IPS DF 6.9 (cell line): Measurements from ENCODE around the gene SPRED1.
A peak's percentile ranks its signal among the peaks of the same experiment; 100 is the strongest.

Experiments
- DNase-seq: peaks from one replicate; pipeline ENCODE4 v3.0.0-alpha.2; 2013; ENCODE audit warnings: low read depth, low spot score
- H3K27ac ChIP-seq: one replicate; pipeline ENCODE4 v1.5.1; 2013; ENCODE audit warnings: low read length, control low read depth
- H3K27me3 ChIP-seq: 2 replicates; pipeline ENCODE4 v1.6.1; 2013; ENCODE audit warnings: mild to moderate bottlenecking, low read length; ENCODE audit not compliant: control insufficient read depth, insufficient read depth
- H3K36me3 ChIP-seq: 2 replicates; pipeline ENCODE4 v1.6.1; 2013; ENCODE audit warnings: low read length; ENCODE audit not compliant: control insufficient read depth, insufficient read depth
- H3K4me1 ChIP-seq: 2 replicates; pipeline ENCODE4 v1.6.1; 2013; ENCODE audit warnings: low read length; ENCODE audit not compliant: control insufficient read depth, insufficient read depth
- H3K4me3 ChIP-seq: 2 replicates; pipeline ENCODE4 v1.5.1; 2013; ENCODE audit warnings: mild to moderate bottlenecking, low read length
- H3K9me3 ChIP-seq: 2 replicates; pipeline ENCODE4 v1.6.1; 2013; ENCODE audit warnings: low read length, inconsistent platforms; ENCODE audit not compliant: control insufficient read depth, insufficient read depth
- whole genome bisulfite sequencing: extraction: QIAGEN DNeasy Blood & Tissue Kit; methylation state at CpG from one replicate; pipeline ENCODE4 v1.1.7; 2013; ENCODE audit warnings: mixed read lengths, missing lambda C conversion rate; ENCODE audit not compliant: insufficient read length, insufficient coverage; 5-methylcytosine and 5-hydroxymethylcytosine counted together

Gene SPRED1

GRCh38 chr15:38377636-38378035, 125.0 kb downstream of the SPRED1 start:
- no peak for DNase-seq
- Histone ChIP-seq H3K36me3 (no peaks in the 10 kb centered on the region), H3K27me3 (no peaks in the 10 kb centered on the region), H3K27ac (no peak overlapping the region), H3K4me1 (no peaks in the 10 kb centered on the region), H3K9me3 (no peaks in the 10 kb centered on the region), H3K4me3 (no peak overlapping the region)
- no CpG with 5 or more reads among the region's 1 CpG for WGBS

GRCh38 chr15:38378161-38378560, 125.5 kb downstream of the SPRED1 start:
- H3K27ac ChIP-seq: no peak overlapping the region
- DNase-seq: no peak
- H3K27me3 ChIP-seq: no peaks in the 10 kb centered on the region
- no peaks in the 10 kb centered on the region for H3K4me1 ChIP-seq
- H3K36me3 ChIP-seq: no peaks in the 10 kb centered on the region
- H3K4me3 ChIP-seq: no peak overlapping the region
- WGBS: no CpG with 5 or more reads among the region's 10 CpGs
- no peaks in the 10 kb centered on the region for H3K9me3 ChIP-seq

DNA sequence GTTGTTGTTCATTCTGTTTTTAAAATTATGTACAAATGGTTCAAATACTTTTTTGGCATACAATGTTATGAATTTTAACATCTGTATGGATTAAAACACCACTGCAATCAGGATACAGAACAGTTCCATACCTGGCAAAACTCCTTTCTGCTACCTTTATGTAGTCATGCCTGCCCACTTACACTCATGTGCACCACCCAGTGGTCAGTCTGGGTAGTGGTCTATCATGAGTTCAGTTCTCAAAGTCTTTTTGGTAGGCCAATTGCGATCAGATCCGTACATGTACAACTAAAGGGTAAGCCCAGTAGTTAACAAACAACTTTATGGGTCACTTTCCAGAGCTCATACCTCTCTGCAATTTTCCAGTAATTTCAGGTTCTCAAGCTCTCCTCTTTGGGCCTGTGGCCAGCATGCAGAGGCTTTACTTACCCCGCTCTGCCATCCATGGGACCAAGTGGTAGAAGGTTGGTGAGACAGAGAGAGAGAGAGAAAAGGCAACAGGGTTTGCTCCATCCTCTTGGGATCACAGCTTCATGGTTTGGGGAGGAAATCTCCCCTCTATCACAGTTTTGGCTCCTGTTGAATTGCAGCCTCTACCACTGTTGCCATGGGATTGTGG, 137.4 kb downstream of the SPRED1 start:
- Histone ChIP-seq H3K9me3 (no peaks in the 10 kb centered on the region), H3K4me3 (no peak overlapping the region), H3K27me3 (no peaks in the 10 kb centered on the region), H3K36me3 (no peaks in the 10 kb centered on the region), H3K4me1 (no peaks in the 10 kb centered on the region), H3K27ac (no peak overlapping the region)
- WGBS: no CpG with 5 or more reads among the region's 3 CpGs
- peak; percentile 66 for DNase-seq

DNA sequence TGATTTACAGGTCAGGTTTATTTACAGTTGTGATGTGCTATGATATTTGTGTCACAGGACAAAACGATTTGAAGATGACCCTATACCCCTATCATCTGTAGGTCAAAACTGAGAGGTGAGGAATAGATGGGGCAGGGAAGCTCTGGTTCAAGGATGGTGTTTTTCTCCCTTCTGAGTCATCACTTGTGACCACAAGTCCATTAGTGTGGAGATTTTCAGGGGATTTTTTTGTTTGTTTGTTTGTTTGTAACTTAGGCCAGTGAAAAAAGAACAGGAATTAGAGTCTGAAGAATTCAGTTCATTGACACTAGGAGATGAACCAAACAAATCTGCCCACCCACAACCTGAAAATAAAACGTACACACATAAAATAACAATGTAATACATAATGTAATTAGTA, 138.6 kb downstream of the SPRED1 start:
- Histone ChIP-seq H3K27me3 (no peaks in the 10 kb centered on the region), H3K27ac (no peak overlapping the region), H3K4me1 (no peaks in the 10 kb centered on the region), H3K36me3 (no peaks in the 10 kb centered on the region), H3K4me3 (no peak overlapping the region), H3K9me3 (no peaks in the 10 kb centered on the region)
- WGBS: no CpG with 5 or more reads among the region's 2 CpGs
- DNase-seq: no peak

- Histone ChIP-seq H3K9me3 (no peaks in the 10 kb centered on the region), H3K27me3 (no peaks in the 10 kb centered on the region), H3K4me1 (no peaks in the 10 kb centered on the region), H3K4me3 (no peak overlapping the region), H3K36me3 (no peaks in the 10 kb centered on the region), H3K27ac (no peak overlapping the region)
- DNase-seq: no peak
- WGBS: no CpG with 5 or more reads among the region's 2 CpGs
Measured at GRCh38 chr15:38398134-38398533, 145.5 kb downstream of the SPRED1 start.

GRCh38 chr15:38401106-38401505, 148.5 kb downstream of the SPRED1 start:
- no peak for DNase-seq
- no peaks in the 10 kb centered on the region for H3K36me3 ChIP-seq
- H3K27ac ChIP-seq: no peak overlapping the region
- H3K9me3 ChIP-seq: no peaks in the 10 kb centered on the region
- no CpG with 5 or more reads among the region's 6 CpGs for WGBS
- H3K4me1 ChIP-seq: no peaks in the 10 kb centered on the region
- H3K27me3 ChIP-seq: no peaks in the 10 kb centered on the region
- H3K4me3 ChIP-seq: no peak overlapping the region

- Histone ChIP-seq H3K4me1 (no peaks in the 10 kb centered on the region), H3K9me3 (no peaks in the 10 kb centered on the region), H3K4me3 (no peak overlapping the region), H3K27ac (no peak overlapping the region), H3K27me3 (no peaks in the 10 kb centered on the region), H3K36me3 (no peaks in the 10 kb centered on the region)
- WGBS: no CpG with 5 or more reads among the region's 5 CpGs
- no peak for DNase-seq
Measured at GRCh38 chr15:38401701-38402100, 149.1 kb downstream of the SPRED1 start.

DNA sequence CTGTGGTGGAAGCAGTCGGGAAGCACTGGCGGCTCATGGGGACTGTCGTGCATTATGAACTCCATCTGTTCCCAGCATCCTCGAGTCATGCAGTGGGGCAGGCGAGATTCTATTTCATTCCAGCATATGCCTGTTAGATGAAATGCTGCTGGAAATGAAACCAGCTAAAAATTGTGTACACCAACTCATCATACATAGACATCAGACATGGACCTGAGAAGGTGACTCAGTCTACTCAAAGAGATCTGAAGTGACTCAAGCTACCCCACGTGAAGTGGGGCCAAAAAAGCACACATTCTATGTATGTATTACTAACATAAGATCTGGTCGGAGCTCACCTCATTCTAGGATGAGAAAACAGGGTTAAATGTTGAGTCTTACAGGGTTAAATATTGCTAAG, 153.8 kb downstream of the SPRED1 start:
- Histone ChIP-seq H3K9me3 (no peaks in the 10 kb centered on the region), H3K27ac (no peak overlapping the region), H3K4me1 (no peaks in the 10 kb centered on the region), H3K4me3 (no peak overlapping the region), H3K27me3 (no peaks in the 10 kb centered on the region), H3K36me3 (no peaks in the 10 kb centered on the region)
- WGBS: no CpG with 5 or more reads among the region's 7 CpGs
- no peak for DNase-seq
